ENCODE data around the gene PTPA. TPM values are rescaled to one million over a fixed set of nuclear protein-coding genes. Genes with fewer than 3 reads are reported as not detected.

Gene PTPA
- total and polyA plus RNA-seq, 2 donors (not counting 1 experiment from before 2014, with no cell fraction given), result 190 to 203 TPM

DNA sequence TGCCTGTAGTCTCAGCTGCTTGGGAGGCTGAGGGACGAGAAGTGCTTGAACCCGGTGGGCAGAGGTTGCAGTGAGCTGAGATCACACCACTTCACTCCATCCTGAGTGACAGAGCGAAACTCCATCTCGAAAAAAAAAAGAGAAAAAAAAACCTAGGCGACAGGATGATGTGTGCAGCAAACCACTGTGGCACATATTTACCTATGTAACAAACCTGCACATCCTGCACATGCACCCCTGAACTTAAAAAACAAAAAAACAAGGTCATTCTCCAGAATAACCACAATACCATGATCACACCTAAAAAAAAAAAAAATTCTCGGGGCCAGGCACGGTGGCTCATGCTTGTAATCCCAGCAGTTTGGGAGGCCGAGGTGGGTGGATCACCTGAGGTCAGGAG is 37.8 kb upstream of the PTPA start:
- no peak for DNase-seq (ENCODE audit: low read depth in 2 of 2)
- no peak overlapping the region for H3K27ac ChIP-seq (ENCODE audit: insufficient read depth, low read length)
- H2AFZ ChIP-seq (ENCODE audit: low read length), result no peak overlapping the region
- no peaks in the 10 kb centered on the region for H3K79me2 ChIP-seq (ENCODE audit: control insufficient read depth, insufficient read depth, low read length)
- TF ChIP-seq, protein P1, sequence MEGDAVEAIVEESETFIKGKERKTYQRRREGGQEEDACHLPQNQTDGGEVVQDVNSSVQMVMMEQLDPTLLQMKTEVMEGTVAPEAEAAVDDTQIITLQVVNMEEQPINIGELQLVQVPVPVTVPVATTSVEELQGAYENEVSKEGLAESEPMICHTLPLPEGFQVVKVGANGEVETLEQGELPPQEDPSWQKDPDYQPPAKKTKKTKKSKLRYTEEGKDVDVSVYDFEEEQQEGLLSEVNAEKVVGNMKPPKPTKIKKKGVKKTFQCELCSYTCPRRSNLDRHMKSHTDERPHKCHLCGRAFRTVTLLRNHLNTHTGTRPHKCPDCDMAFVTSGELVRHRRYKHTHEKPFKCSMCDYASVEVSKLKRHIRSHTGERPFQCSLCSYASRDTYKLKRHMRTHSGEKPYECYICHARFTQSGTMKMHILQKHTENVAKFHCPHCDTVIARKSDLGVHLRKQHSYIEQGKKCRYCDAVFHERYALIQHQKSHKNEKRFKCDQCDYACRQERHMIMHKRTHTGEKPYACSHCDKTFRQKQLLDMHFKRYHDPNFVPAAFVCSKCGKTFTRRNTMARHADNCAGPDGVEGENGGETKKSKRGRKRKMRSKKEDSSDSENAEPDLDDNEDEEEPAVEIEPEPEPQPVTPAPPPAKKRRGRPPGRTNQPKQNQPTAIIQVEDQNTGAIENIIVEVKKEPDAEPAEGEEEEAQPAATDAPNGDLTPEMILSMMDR (conservative IDR thresholded peaks at IDR 0.05 in 1 of 2, IDR thresholded peaks at IDR 0.05 in 1 of 2; ENCODE audit: low read depth in 1 of 2, low read length in 2 of 2), result no peak
- TF ChIP-seq EZH2 (IDR thresholded peaks at IDR 0.05; ENCODE audit: low read length, missing control alignments), result no peak
- H3K9me3 ChIP-seq (ENCODE audit: control insufficient read depth, insufficient read depth, low read depth, low read length), result no peaks in the 10 kb centered on the region
- no peaks in the 10 kb centered on the region for H3K4me1 ChIP-seq (ENCODE audit: control insufficient read depth, extremely low read depth, insufficient read depth, low read length)
- H3K36me3 ChIP-seq (ENCODE audit: control insufficient read depth, insufficient read depth, low read length), result peaks cover 2% of the 10 kb centered on the region
- no peak overlapping the region for H3K4me3 ChIP-seq (replicated peaks in 1 of 4; ENCODE audit: control extremely low read depth in 1 of 4, insufficient read depth in 1 of 4, low read depth in 3 of 4, low read length in 4 of 4)
- no peaks in the 10 kb centered on the region for H3K27me3 ChIP-seq (ENCODE audit: control insufficient read depth, insufficient read depth, low read length)
- no peak overlapping the region for H3K4me2 ChIP-seq (ENCODE audit: extremely low read depth, insufficient read depth, low read length)
- no peaks in the 10 kb centered on the region for H4K20me1 ChIP-seq (ENCODE audit: control insufficient read depth, extremely low read depth, insufficient read depth, low read length)
- no peak overlapping the region for H3K9ac ChIP-seq (ENCODE audit: insufficient read depth, low read length)

DNA sequence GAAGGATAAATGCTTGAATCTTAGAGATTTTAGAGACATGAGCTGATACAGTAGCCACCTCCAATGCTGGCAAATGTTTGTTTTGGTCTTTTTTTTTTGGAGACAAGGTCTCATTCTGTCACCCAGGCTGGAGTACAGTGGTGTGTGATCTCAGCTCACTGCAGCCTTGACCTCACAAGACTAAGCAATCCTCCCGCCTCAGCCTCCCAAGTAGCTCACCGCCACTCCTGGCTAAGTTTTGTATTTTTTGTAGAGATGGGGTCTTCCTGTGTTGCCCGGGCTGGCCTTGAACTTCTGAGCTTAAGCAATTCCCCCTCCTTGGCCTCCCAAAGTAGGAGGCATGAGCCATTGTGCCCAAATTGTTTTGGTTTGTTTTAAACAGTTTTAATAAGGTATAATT is 37.1 kb upstream of the PTPA start:
- H3K4me1 ChIP-seq (ENCODE audit: control insufficient read depth, extremely low read depth, insufficient read depth, low read length), result no peaks in the 10 kb centered on the region
- DNase-seq (ENCODE audit: low read depth in 2 of 2), result no peak
- H3K27me3 ChIP-seq (ENCODE audit: control insufficient read depth, insufficient read depth, low read length), result no peaks in the 10 kb centered on the region
- TF ChIP-seq, protein P1 (conservative IDR thresholded peaks at IDR 0.05 in 1 of 2, IDR thresholded peaks at IDR 0.05 in 1 of 2; ENCODE audit: low read depth in 1 of 2, low read length in 2 of 2), result no peak
- TF ChIP-seq EZH2 (IDR thresholded peaks at IDR 0.05; ENCODE audit: low read length, missing control alignments), result no peak
- H3K79me2 ChIP-seq (ENCODE audit: control insufficient read depth, insufficient read depth, low read length), result no peaks in the 10 kb centered on the region
- H3K9ac ChIP-seq (ENCODE audit: insufficient read depth, low read length), result no peak overlapping the region
- H3K4me3 ChIP-seq (replicated peaks in 1 of 4; ENCODE audit: control extremely low read depth in 1 of 4, insufficient read depth in 1 of 4, low read depth in 3 of 4, low read length in 4 of 4), result no peak overlapping the region
- no peaks in the 10 kb centered on the region for H4K20me1 ChIP-seq (ENCODE audit: control insufficient read depth, extremely low read depth, insufficient read depth, low read length)
- no peaks in the 10 kb centered on the region for H3K9me3 ChIP-seq (ENCODE audit: control insufficient read depth, insufficient read depth, low read depth, low read length)
- no peak overlapping the region for H3K4me2 ChIP-seq (ENCODE audit: extremely low read depth, insufficient read depth, low read length)
- no peak overlapping the region for H3K27ac ChIP-seq (ENCODE audit: insufficient read depth, low read length)
- H2AFZ ChIP-seq (ENCODE audit: low read length), result no peak overlapping the region
- no peaks in the 10 kb centered on the region for H3K36me3 ChIP-seq (ENCODE audit: control insufficient read depth, insufficient read depth, low read length)

DNA sequence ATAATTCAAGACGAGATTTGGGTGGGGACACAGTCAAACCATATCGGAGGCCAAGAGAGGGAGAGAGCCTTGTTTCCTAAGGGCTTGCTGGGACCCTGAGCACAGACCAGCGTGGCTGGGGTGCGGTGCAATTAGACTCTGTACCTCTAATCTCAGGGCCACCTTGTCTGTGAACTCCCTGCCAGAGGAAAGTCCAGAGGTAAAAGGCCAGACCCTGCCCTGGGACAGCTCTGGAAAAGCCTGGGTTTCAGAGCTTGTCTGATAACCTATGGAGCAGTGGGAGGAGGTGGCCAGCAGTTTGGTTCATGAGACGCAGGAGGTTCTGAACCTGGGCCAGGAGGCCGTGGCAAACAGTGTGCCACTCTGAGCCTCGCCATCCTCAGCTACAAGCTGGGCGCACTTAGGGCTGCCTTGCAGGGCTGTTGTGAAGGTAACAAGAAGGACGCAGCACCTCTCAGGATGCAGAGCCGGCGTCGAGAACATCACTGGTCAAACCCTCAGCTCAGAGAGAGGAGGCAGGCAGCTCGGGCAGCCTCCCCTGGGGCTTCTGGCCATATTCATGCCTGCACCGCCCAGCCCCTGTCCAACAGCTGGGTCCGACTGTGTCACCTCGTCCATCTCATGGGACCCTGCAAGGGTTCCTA is 35.1 kb upstream of the PTPA start:
- TF ChIP-seq EZH2 (IDR thresholded peaks at IDR 0.05; ENCODE audit: low read length, missing control alignments), result no peak
- TF ChIP-seq, protein P1 (conservative IDR thresholded peaks at IDR 0.05 in 1 of 2, IDR thresholded peaks at IDR 0.05 in 1 of 2; ENCODE audit: low read depth in 1 of 2, low read length in 2 of 2), result no peak
- Histone ChIP-seq H3K4me2 (ENCODE audit: extremely low read depth, insufficient read depth, low read length) (no peak overlapping the region), H3K4me3 (replicated peaks in 1 of 4; ENCODE audit: control extremely low read depth in 1 of 4, insufficient read depth in 1 of 4, low read depth in 3 of 4, low read length in 4 of 4) (no peak overlapping the region), H2AFZ (ENCODE audit: low read length) (no peak overlapping the region), H3K4me1 (ENCODE audit: control insufficient read depth, extremely low read depth, insufficient read depth, low read length) (no peaks in the 10 kb centered on the region), H3K27ac (ENCODE audit: insufficient read depth, low read length) (no peak overlapping the region), H3K9ac (ENCODE audit: insufficient read depth, low read length) (no peak overlapping the region), H3K79me2 (ENCODE audit: control insufficient read depth, insufficient read depth, low read length) (no peaks in the 10 kb centered on the region), H3K36me3 (ENCODE audit: control insufficient read depth, insufficient read depth, low read length) (no peaks in the 10 kb centered on the region), H3K27me3 (ENCODE audit: control insufficient read depth, insufficient read depth, low read length) (no peaks in the 10 kb centered on the region), H3K9me3 (ENCODE audit: control insufficient read depth, insufficient read depth, low read depth, low read length) (no peaks in the 10 kb centered on the region), H4K20me1 (ENCODE audit: control insufficient read depth, extremely low read depth, insufficient read depth, low read length) (no peaks in the 10 kb centered on the region)
- DNase-seq (ENCODE audit: low read depth in 2 of 2), result no peak
